Testis (tissue), 2 donors: Measurements from ENCODE around the gene ZDHHC7.

Source experiments
- CTCF ChIP-seq, 3 experiments: fragments of 450-650 bp in 2 of 3; fragments of 200-600 bp in 1 of 3; sonication (generic) in 1 of 3; IDR thresholded peaks; one replicate each; pipeline ENCODE4 v1.5.1; 2016 to 2019; ENCODE audit warnings: antibody characterized with exemption in 3 of 3, mild to moderate bottlenecking in 2 of 3, moderate library complexity in 1 of 3
- POLR2A ChIP-seq: fragments of 450-650 bp; IDR thresholded peaks from one replicate; pipeline ENCODE4 v1.6.1; 2017; ENCODE audit warnings: antibody characterized with exemption, mild to moderate bottlenecking, moderate library complexity

- no peak for TF ChIP-seq CTCF (IDR thresholded peaks at IDR 0.05)
- no peak for TF ChIP-seq POLR2A
Observed at GRCh38 chr16:84926462-84926861, 84.9 kb downstream of the ZDHHC7 start.
